ENCODE measurements around the gene PIWIL4. TPM values are rescaled to one million over a fixed set of nuclear protein-coding genes. Genes with fewer than 3 reads are reported as not detected.

PIWIL4 gene
- total and polyA plus RNA-seq, 9 of the 15 experiments (the other 6 are each of a cell fraction or from before 2014, with no cell fraction given): 6.3 to 17.0 (median 10.8) TPM

DNA sequence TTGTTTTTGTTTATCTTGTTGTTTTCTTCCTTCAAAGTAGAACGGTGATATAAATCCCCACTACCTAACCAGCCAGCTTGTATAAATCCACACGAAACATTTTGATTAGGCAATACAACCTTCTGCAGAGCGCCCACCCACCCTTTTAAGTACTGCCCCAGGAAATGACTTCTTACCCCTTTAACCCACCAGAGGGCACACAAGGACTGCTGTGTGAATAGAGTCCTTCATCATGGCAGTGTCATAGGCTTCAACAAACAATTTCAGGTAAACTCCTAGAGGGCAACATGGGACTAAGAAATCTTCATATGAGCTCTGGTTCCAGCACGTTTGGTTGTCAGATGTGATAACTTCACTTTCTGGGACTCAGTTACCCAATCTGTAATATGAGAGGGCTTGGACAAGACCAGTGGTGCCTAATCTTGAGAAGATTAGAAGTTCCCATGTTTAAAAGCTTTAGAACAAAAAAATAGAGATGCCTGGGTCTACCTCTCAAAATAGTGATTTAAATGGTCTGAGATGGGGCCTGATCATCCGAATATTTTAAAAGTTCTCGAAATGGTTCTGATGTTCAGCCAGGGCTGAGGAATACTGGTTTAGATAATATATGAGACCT, 56.1 kb downstream of the PIWIL4 start (continued):
- TF ChIP-seq, protein P1, sequence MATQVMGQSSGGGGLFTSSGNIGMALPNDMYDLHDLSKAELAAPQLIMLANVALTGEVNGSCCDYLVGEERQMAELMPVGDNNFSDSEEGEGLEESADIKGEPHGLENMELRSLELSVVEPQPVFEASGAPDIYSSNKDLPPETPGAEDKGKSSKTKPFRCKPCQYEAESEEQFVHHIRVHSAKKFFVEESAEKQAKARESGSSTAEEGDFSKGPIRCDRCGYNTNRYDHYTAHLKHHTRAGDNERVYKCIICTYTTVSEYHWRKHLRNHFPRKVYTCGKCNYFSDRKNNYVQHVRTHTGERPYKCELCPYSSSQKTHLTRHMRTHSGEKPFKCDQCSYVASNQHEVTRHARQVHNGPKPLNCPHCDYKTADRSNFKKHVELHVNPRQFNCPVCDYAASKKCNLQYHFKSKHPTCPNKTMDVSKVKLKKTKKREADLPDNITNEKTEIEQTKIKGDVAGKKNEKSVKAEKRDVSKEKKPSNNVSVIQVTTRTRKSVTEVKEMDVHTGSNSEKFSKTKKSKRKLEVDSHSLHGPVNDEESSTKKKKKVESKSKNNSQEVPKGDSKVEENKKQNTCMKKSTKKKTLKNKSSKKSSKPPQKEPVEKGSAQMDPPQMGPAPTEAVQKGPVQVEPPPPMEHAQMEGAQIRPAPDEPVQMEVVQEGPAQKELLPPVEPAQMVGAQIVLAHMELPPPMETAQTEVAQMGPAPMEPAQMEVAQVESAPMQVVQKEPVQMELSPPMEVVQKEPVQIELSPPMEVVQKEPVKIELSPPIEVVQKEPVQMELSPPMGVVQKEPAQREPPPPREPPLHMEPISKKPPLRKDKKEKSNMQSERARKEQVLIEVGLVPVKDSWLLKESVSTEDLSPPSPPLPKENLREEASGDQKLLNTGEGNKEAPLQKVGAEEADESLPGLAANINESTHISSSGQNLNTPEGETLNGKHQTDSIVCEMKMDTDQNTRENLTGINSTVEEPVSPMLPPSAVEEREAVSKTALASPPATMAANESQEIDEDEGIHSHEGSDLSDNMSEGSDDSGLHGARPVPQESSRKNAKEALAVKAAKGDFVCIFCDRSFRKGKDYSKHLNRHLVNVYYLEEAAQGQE (IDR thresholded peaks at IDR 0.05; ENCODE audit: borderline replicate concordance): peak; percentile 94
- TF ChIP-seq, protein P1 (CRISPR knock-in tag; IDR thresholded peaks at IDR 0.05; ENCODE audit: low read depth): no peak
- TF ChIP-seq SP1 (CRISPR knock-in tag; IDR thresholded peaks at IDR 0.05) (peak; percentile 41; the same call in 1 of the 2 replicates), BMI1 (IDR thresholded peaks at IDR 0.05; ENCODE audit: low read length) (no peak), IFI16 (CRISPR knock-in tag; IDR thresholded peaks at IDR 0.05) (no peak), TBL1XR1 (IDR thresholded peaks at IDR 0.05; ENCODE audit: low read length in 2 of 2) (0 out of 4 replicates have a peak, but pooled peaks of 1 of the 2 experiments have one; percentile 25)
- TF ChIP-seq, protein P2, sequence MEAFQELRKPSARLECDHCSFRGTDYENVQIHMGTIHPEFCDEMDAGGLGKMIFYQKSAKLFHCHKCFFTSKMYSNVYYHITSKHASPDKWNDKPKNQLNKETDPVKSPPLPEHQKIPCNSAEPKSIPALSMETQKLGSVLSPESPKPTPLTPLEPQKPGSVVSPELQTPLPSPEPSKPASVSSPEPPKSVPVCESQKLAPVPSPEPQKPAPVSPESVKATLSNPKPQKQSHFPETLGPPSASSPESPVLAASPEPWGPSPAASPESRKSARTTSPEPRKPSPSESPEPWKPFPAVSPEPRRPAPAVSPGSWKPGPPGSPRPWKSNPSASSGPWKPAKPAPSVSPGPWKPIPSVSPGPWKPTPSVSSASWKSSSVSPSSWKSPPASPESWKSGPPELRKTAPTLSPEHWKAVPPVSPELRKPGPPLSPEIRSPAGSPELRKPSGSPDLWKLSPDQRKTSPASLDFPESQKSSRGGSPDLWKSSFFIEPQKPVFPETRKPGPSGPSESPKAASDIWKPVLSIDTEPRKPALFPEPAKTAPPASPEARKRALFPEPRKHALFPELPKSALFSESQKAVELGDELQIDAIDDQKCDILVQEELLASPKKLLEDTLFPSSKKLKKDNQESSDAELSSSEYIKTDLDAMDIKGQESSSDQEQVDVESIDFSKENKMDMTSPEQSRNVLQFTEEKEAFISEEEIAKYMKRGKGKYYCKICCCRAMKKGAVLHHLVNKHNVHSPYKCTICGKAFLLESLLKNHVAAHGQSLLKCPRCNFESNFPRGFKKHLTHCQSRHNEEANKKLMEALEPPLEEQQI (IDR thresholded peaks at IDR 0.05): no peak
- TF ChIP-seq, protein P3, sequence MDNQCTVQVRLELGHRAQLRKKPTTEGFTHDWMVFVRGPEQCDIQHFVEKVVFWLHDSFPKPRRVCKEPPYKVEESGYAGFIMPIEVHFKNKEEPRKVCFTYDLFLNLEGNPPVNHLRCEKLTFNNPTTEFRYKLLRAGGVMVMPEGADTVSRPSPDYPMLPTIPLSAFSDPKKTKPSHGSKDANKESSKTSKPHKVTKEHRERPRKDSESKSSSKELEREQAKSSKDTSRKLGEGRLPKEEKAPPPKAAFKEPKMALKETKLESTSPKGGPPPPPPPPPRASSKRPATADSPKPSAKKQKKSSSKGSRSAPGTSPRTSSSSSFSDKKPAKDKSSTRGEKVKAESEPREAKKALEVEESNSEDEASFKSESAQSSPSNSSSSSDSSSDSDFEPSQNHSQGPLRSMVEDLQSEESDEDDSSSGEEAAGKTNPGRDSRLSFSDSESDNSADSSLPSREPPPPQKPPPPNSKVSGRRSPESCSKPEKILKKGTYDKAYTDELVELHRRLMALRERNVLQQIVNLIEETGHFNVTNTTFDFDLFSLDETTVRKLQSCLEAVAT (IDR thresholded peaks at IDR 0.05): no peak
- TF ChIP-seq, protein P4, sequence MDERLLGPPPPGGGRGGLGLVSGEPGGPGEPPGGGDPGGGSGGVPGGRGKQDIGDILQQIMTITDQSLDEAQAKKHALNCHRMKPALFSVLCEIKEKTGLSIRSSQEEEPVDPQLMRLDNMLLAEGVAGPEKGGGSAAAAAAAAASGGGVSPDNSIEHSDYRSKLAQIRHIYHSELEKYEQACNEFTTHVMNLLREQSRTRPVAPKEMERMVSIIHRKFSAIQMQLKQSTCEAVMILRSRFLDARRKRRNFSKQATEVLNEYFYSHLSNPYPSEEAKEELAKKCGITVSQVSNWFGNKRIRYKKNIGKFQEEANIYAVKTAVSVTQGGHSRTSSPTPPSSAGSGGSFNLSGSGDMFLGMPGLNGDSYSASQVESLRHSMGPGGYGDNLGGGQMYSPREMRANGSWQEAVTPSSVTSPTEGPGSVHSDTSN (CRISPR knock-in tag; IDR thresholded peaks at IDR 0.05; ENCODE audit: low read depth): no peak
- TF ChIP-seq, protein P4 (tag; conservative IDR thresholded peaks at IDR 0.05; ENCODE audit: low read depth): peak; percentile 63
- TF ChIP-seq, protein P5, sequence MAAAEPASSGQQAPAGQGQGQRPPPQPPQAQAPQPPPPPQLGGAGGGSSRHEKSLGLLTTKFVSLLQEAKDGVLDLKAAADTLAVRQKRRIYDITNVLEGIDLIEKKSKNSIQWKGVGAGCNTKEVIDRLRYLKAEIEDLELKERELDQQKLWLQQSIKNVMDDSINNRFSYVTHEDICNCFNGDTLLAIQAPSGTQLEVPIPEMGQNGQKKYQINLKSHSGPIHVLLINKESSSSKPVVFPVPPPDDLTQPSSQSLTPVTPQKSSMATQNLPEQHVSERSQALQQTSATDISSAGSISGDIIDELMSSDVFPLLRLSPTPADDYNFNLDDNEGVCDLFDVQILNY (CRISPR knock-in tag; IDR thresholded peaks at IDR 0.05): no peak
